ENCODE results near the gene LRP1-AS. TPM values are rescaled to one million over a fixed set of nuclear protein-coding genes. Genes with fewer than 3 reads are reported as not detected.

The LRP1-AS gene
- total RNA-seq, 2 experiments from 2014 or later, result not detected

- POLR2A ChIA-PET, result interaction anchor here (1.2 kb wide), 1 partner anchor 39 kb away, joined by 4 read pairs; no protein-coding TSS in a partner anchor
- no peaks in the 10 kb centered on the region for H3K36me3 ChIP-seq (ENCODE audit: insufficient read depth, low read length)
- no peaks in the 10 kb centered on the region for H3K36me3 Mint-ChIP-seq (ENCODE audit: low read depth)
- H3K4me1 Mint-ChIP-seq (ENCODE audit: low read depth), result no peaks in the 10 kb centered on the region
- ATAC-seq (ENCODE audit: poor library complexity) (no peak), DNase-seq (no peak)
- H3K9me3 Mint-ChIP-seq, result no peaks in the 10 kb centered on the region
- no peaks in the 10 kb centered on the region for H3K27me3 ChIP-seq (ENCODE audit: control insufficient read depth in 1 of 2, insufficient read depth in 2 of 2, low read length in 2 of 2)
- CTCF ChIA-PET, result no interaction called here
- TF ChIP-seq CTCF (IDR thresholded peaks at IDR 0.05), result no peak
- no peak overlapping the region for H3K4me3 Mint-ChIP-seq
- H3K4me1 ChIP-seq (ENCODE audit: insufficient read depth, low read length), result no peaks in the 10 kb centered on the region
- intact Hi-C loops (cut with DNase I, micrococcal nuclease), result no loop called here
- no peaks in the 10 kb centered on the region for H3K9me3 ChIP-seq (ENCODE audit: control insufficient read depth in 1 of 2, insufficient read depth in 1 of 2, low read length in 2 of 2)
- H3K27me3 Mint-ChIP-seq, result no peaks in the 10 kb centered on the region
- no peak overlapping the region for H3K27ac Mint-ChIP-seq
- no peak overlapping the region for H3K27ac ChIP-seq (ENCODE audit: low read depth in 1 of 2, low read length in 2 of 2)
- H3K4me3 ChIP-seq (ENCODE audit: low read length), result no peak overlapping the region
Observed at GRCh38 chr12:57149245-57149900, 2.0 kb upstream of the LRP1-AS start.

DNA sequence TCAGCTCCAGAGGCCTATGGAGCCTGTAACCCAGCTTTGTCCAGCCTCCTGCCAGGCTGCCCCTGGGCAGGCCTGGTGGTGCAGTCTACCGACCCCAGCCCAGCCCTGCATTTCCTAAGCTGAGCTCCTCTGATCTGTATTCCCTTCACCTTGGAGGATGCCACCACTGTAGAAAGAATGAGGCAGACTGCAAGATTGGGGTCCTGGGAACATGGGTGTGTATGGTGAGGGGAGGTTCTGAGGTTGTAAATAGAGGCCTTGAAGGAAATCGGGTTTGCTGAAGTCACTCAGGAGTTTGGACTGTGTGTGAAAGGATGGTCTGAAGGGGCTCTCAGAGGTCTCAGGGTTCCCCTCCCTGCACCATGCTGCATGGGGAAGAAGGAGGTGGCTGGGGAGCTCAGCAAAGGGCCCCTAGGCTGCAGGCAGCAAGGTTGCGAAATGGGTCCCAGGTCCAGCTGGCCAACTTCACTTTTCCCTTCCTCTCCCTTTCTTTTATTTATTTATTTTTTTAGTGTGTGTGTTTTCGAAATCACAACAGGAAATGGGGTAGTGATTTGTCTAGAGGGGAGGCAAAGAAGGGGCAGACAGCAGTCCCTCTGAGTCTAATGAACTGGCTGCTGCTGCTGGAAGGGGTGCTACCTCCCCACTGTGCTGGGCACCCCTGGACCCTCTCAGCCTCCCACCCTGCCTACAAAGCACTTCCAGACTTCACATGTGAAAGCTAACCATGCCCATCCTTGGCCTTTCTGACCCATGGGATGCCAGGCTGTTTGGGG is 1.2 kb upstream of the LRP1-AS start:
- Histone ChIP-seq H3K4me1 (ENCODE audit: insufficient read depth, low read length) (no peaks in the 10 kb centered on the region), H3K9me3 (ENCODE audit: control insufficient read depth in 1 of 2, insufficient read depth in 1 of 2, low read length in 2 of 2) (no peaks in the 10 kb centered on the region), H3K36me3 (ENCODE audit: insufficient read depth, low read length) (no peaks in the 10 kb centered on the region), H3K27ac (ENCODE audit: low read depth in 1 of 2, low read length in 2 of 2) (no peak overlapping the region), H3K27me3 (ENCODE audit: control insufficient read depth in 1 of 2, insufficient read depth in 2 of 2, low read length in 2 of 2) (no peaks in the 10 kb centered on the region), H3K4me3 (ENCODE audit: low read length) (no peak overlapping the region)
- Mint-ChIP-seq H3K4me1 (ENCODE audit: low read depth) (no peaks in the 10 kb centered on the region), H3K27me3 (no peaks in the 10 kb centered on the region), H3K27ac (no peak overlapping the region), H3K36me3 (ENCODE audit: low read depth) (no peaks in the 10 kb centered on the region), H3K4me3 (no peak overlapping the region), H3K9me3 (no peaks in the 10 kb centered on the region)
- POLR2A ChIA-PET, result interaction anchor here (1.2 kb wide), 1 partner anchor 40 kb away, joined by 4 read pairs; no protein-coding TSS in a partner anchor
- no peak for ATAC-seq (ENCODE audit: poor library complexity)
- CTCF ChIA-PET, result no interaction called here
- no peak for DNase-seq
- intact Hi-C loops (cut with DNase I, micrococcal nuclease), result no loop called here
- no peak for TF ChIP-seq CTCF (IDR thresholded peaks at IDR 0.05)

DNA sequence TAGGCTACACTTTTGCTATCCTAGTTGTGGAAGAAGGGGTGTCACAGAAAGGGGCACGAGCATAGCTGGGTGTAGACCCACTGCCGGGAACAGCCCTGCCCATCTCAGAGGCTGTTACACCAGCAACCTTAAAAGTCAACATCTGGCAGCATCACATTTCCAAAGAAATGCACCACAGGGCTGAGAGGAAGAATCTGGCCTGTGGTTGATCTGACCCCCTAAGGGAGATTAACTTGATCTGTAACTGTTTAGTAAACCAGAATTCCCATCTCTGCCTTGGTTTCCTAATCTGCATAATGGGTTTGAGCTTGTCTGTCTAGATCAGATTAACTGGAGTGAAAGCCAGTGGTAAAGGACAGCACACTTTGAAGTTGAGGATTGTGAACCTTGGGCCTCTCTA is 1.3 kb downstream of the LRP1-AS start:
- Mint-ChIP-seq H3K27me3 (no peaks in the 10 kb centered on the region), H3K4me1 (ENCODE audit: low read depth) (peaks cover 6% of the 10 kb centered on the region), H3K9me3 (no peaks in the 10 kb centered on the region), H3K4me3 (no peak overlapping the region), H3K36me3 (ENCODE audit: low read depth) (no peaks in the 10 kb centered on the region), H3K27ac (no peak overlapping the region)
- ATAC-seq (ENCODE audit: poor library complexity) (no peak), DNase-seq (no peak)
- ChIA-PET POLR2A (no interaction called here), CTCF (no interaction called here)
- Histone ChIP-seq H3K27me3 (ENCODE audit: control insufficient read depth in 1 of 2, insufficient read depth in 2 of 2, low read length in 2 of 2) (no peaks in the 10 kb centered on the region), H3K27ac (ENCODE audit: low read depth in 1 of 2, low read length in 2 of 2) (no peak overlapping the region), H3K9me3 (ENCODE audit: control insufficient read depth in 1 of 2, insufficient read depth in 1 of 2, low read length in 2 of 2) (no peaks in the 10 kb centered on the region), H3K4me1 (ENCODE audit: insufficient read depth, low read length) (peaks cover 5% of the 10 kb centered on the region), H3K36me3 (ENCODE audit: insufficient read depth, low read length) (no peaks in the 10 kb centered on the region), H3K4me3 (ENCODE audit: low read length) (no peak overlapping the region)
- intact Hi-C loops (cut with DNase I, micrococcal nuclease), result no loop called here
- TF ChIP-seq CTCF (IDR thresholded peaks at IDR 0.05), result no peak
